IMR-90 (cell line): ENCODE results near the gene ABHD17B. TPM values are rescaled to one million over a fixed set of nuclear protein-coding genes. Genes with fewer than 3 reads are reported as not detected.

Experiments
- ATAC-seq: fragments of 200-7000 bp; cut with Tn5 transposase; 2 replicates; pipeline ENCODE4 v1.9.1; 2020; ENCODE audit warnings: low read depth, mild to moderate bottlenecking, moderate library complexity
- BruUV-seq: library from RNA; stranded (reverse); fragments of 400-500 nt; replicated peaks from 2 replicates; lab custom pipeline; 2021; lab: Mats Ljungman, UMichigan
- CTCF ChIA-PET: fragments of 300-600 bp; formaldehyde crosslinking; extraction: SDS; loops from one replicate; lab custom pipeline; 2021; ENCODE audit warnings: antibody characterized with exemption; lab: Yijun Ruan, JAX
- POLR2A ChIA-PET: fragments of 300-600 bp; sonication (Branson Sonifier 250); formaldehyde crosslinking; loops from one replicate; lab custom pipeline; 2022; ENCODE audit warnings: antibody characterized with exemption; ENCODE audit not compliant: unreplicated experiment; lab: Charles Lee
- DNase-seq: peaks from one replicate; pipeline ENCODE4 v3.0.0; 2013
- H2AFZ ChIP-seq: replicated peaks from 2 replicates; pipeline ENCODE3; 2013; ENCODE audit warnings: low read length, mild to moderate bottlenecking; ENCODE audit not compliant: poor library complexity
- H2AK5ac ChIP-seq: 2 replicates; pipeline ENCODE4 v1.6.1; 2013; ENCODE audit warnings: low read depth, low read length, inconsistent platforms
- H2AK9ac ChIP-seq: replicated peaks from 2 replicates; pipeline ENCODE3; 2013; ENCODE audit warnings: mild to moderate bottlenecking, low read depth, low read length, moderate library complexity; ENCODE audit not compliant: poor library complexity
- H2BK120ac ChIP-seq: 2 replicates; pipeline ENCODE4 v1.6.1; 2013; ENCODE audit warnings: low read depth, low read length, inconsistent platforms
- H2BK15ac ChIP-seq: 3 replicates; pipeline ENCODE4 v1.6.1; 2013; ENCODE audit warnings: low read depth, low read length, inconsistent platforms
- H2BK20ac ChIP-seq: 2 replicates; pipeline ENCODE4 v1.6.1; 2013; ENCODE audit warnings: low read depth, mild to moderate bottlenecking, inconsistent platforms, low read length, moderate library complexity
- H2BK5ac ChIP-seq: 2 replicates; pipeline ENCODE4 v1.6.1; 2013; ENCODE audit warnings: mild to moderate bottlenecking, low read depth, low read length, inconsistent platforms; ENCODE audit not compliant: poor library complexity, severe bottlenecking
- H3K14ac ChIP-seq: replicated peaks from 2 replicates; pipeline ENCODE4 v1.6.1; 2013; ENCODE audit warnings: low read depth, low read length, inconsistent platforms
- H3K18ac ChIP-seq: 2 replicates; pipeline ENCODE4 v1.6.1; 2013; ENCODE audit warnings: low read depth, low read length, control low read depth
- H3K23ac ChIP-seq: 2 replicates; pipeline ENCODE4 v1.6.1; 2013; ENCODE audit warnings: low read depth, low read length, inconsistent platforms
- H3K27ac ChIP-seq: 2 replicates; pipeline ENCODE4 v1.5.1; 2013; ENCODE audit warnings: mild to moderate bottlenecking, control low read depth, low read length; ENCODE audit not compliant: insufficient read depth
- H3K27me3 ChIP-seq: 2 replicates; pipeline ENCODE4 v1.6.1; 2013; ENCODE audit warnings: low read length; ENCODE audit not compliant: control insufficient read depth, insufficient read depth
- H3K36me3 ChIP-seq: 2 replicates; pipeline ENCODE4 v1.6.1; 2013; ENCODE audit warnings: low read length, mixed read lengths; ENCODE audit not compliant: control insufficient read depth, insufficient read depth
- H3K4ac ChIP-seq: 2 replicates; pipeline ENCODE4 v1.6.1; 2013; ENCODE audit warnings: low read depth, low read length, inconsistent platforms
- H3K4me1 ChIP-seq: 2 replicates; pipeline ENCODE4 v1.6.1; 2013; ENCODE audit warnings: low read length, mixed read lengths; ENCODE audit not compliant: control insufficient read depth, insufficient read depth
- H3K4me2 ChIP-seq: 2 replicates; pipeline ENCODE4 v1.6.1; 2013; ENCODE audit warnings: low read depth, mild to moderate bottlenecking, control low read depth, low read length, moderate library complexity
- H3K4me3 ChIP-seq: 2 replicates; pipeline ENCODE4 v1.5.1; 2013; ENCODE audit warnings: low read depth, mild to moderate bottlenecking, control low read depth, low read length, moderate library complexity; ENCODE audit not compliant: insufficient read depth
- H3K56ac ChIP-seq: 2 replicates; pipeline ENCODE4 v1.6.1; 2013; ENCODE audit warnings: low read length, inconsistent platforms; ENCODE audit not compliant: insufficient read depth; ENCODE audit errors: extremely low read depth
- H3K79me1 ChIP-seq, 2 experiments: 2 replicates each; pipeline ENCODE4 v1.6.1; 2013; ENCODE audit warnings: low read length in 2 of 2, inconsistent platforms in 1 of 2, low read depth in 1 of 2
- H3K9ac ChIP-seq: 2 replicates; pipeline ENCODE4 v1.6.1; 2013; ENCODE audit warnings: low read depth, low read length, control low read depth
- H3K9me1 ChIP-seq: 2 replicates; pipeline ENCODE4 v1.6.1; 2013; ENCODE audit warnings: low read length, inconsistent platforms; ENCODE audit not compliant: insufficient read depth
- H3K9me3 ChIP-seq: 2 replicates; pipeline ENCODE4 v1.6.1; 2013; ENCODE audit warnings: low read length; ENCODE audit not compliant: control insufficient read depth, insufficient read depth
- H4K20me1 ChIP-seq: 2 replicates; pipeline ENCODE4 v1.6.1; 2013; ENCODE audit warnings: low read length, inconsistent platforms; ENCODE audit not compliant: insufficient read depth
- H4K5ac ChIP-seq: 2 replicates; pipeline ENCODE4 v1.6.1; 2013; ENCODE audit warnings: mild to moderate bottlenecking, low read depth, low read length, control low read depth
- H4K8ac ChIP-seq, 2 experiments: 2 replicates each; pipeline ENCODE4 v1.6.1; 2013; ENCODE audit warnings: low read depth in 2 of 2, low read length in 2 of 2, control low read depth in 1 of 2, inconsistent platforms in 1 of 2
- H4K91ac ChIP-seq: 2 replicates; pipeline ENCODE4 v1.6.1; 2013; ENCODE audit warnings: low read depth, low read length, inconsistent platforms; ENCODE audit not compliant: insufficient read depth
- BHLHE40 ChIP-seq: fragments of 150-350 bp; IDR thresholded peaks from 2 replicates; pipeline ENCODE4 v1.6.1; 2016; ENCODE audit warnings: mild to moderate bottlenecking, low read depth, low read length
- CHD1 ChIP-seq: IDR thresholded peaks from 2 replicates; pipeline ENCODE4 v1.6.1; 2012; ENCODE audit warnings: low read depth, low read length, improper control_type of control experiment
- ELK1 ChIP-seq: fragments of 150-350 bp; IDR thresholded peaks from 2 replicates; pipeline ENCODE4 v1.6.1; 2016; ENCODE audit warnings: low read depth, mild to moderate bottlenecking, low read length, moderate library complexity, borderline replicate concordance
- FOS ChIP-seq: fragments of 150-350 bp; IDR thresholded peaks from 2 replicates; pipeline ENCODE4 v1.6.1; 2016; ENCODE audit warnings: low read depth, low read length
- MAFK ChIP-seq: IDR thresholded peaks from 2 replicates; pipeline ENCODE4 v1.6.1; 2012; ENCODE audit warnings: low read depth, low read length, improper control_type of control experiment
- MAZ ChIP-seq: IDR thresholded peaks from 2 replicates; pipeline ENCODE4 v1.6.1; 2012; ENCODE audit warnings: low read depth, mild to moderate bottlenecking, low read length, improper control_type of control experiment, moderate library complexity, borderline replicate concordance
- MXI1 ChIP-seq: IDR thresholded peaks from 2 replicates; pipeline ENCODE4 v1.6.1; 2012; ENCODE audit warnings: low read depth, mild to moderate bottlenecking, low read length, moderate library complexity, borderline replicate concordance
- NFE2L2 ChIP-seq: fragments of 150-350 bp; IDR thresholded peaks from 2 replicates; pipeline ENCODE4 v1.6.1; 2016; ENCODE audit warnings: low read depth, mild to moderate bottlenecking, low read length
- POLR2A ChIP-seq: IDR thresholded peaks from 2 replicates; pipeline ENCODE4 v1.6.1; 2012; ENCODE audit warnings: mild to moderate bottlenecking, low read depth, low read length
- RAD21 ChIP-seq: IDR thresholded peaks from 2 replicates; pipeline ENCODE4 v1.6.1; 2012; ENCODE audit warnings: low read length, improper control_type of control experiment
- RFX5 ChIP-seq: IDR thresholded peaks from 2 replicates; pipeline ENCODE4 v1.8.0; 2012; ENCODE audit warnings: low read depth, mild to moderate bottlenecking, low read length, moderate library complexity
- SMC3 ChIP-seq: fragments of 150-350 bp; IDR thresholded peaks from 2 replicates; pipeline ENCODE4 v1.6.1; 2016; ENCODE audit warnings: low read depth, mild to moderate bottlenecking, antibody characterized with exemption, low read length, moderate library complexity
- USF2 ChIP-seq: fragments of 150-350 bp; IDR thresholded peaks from 2 replicates; pipeline ENCODE4 v1.6.1; 2017; ENCODE audit warnings: mild to moderate bottlenecking, antibody characterized with exemption, low read length, low read depth
- WGBS, 2 experiments: methylation state at CpG; one replicate each; pipeline versions ENCODE4 v1.1.5 to v1.1.7; 2013; ENCODE audit warnings: missing lambda C conversion rate in 2 of 2; ENCODE audit not compliant: insufficient read length in 1 of 2; ENCODE audit errors: extremely low coverage in 2 of 2; 5-methylcytosine and 5-hydroxymethylcytosine counted together
- dilution Hi-C: fragments of 300-500 bp; cut with HindIII; formaldehyde crosslinking; loops from one replicate; pipeline ENCODE4 v1.14.3; 2018; ENCODE audit warnings: low sequenced_read_pairs; ENCODE audit not compliant: unreplicated experiment
- in situ Hi-C: fragments of 300-500 bp; cut with MboI; formaldehyde crosslinking; loops from 3 replicates; pipeline ENCODE4 v1.14.3; 2019; ENCODE audit warnings: low sequenced_read_pairs, inconsistent platforms, mixed read lengths
- intact Hi-C: fragments of 100-400 bp; cut with micrococcal nuclease; formaldehyde crosslinking; loops from 2 replicates; pipeline ENCODE4 v1.10.0; 2022
- polyA plus RNA-seq, 3 experiments: library from polyadenylated mRNA; depleted of rRNA; stranded (reverse); fragments of >200 nt; gene quantifications; 2 replicates each; pipeline ENCODE4 v1.2.3, GENCODE V29; 2012; ENCODE audit warnings: low replicate concordance in 1 of 3
- total RNA-seq: library from RNA; depleted of rRNA; stranded (reverse); fragments of >200 nt; gene quantifications from 2 replicates; pipeline ENCODE4 v1.2.3, GENCODE V29; 2012
- TF ChIP-seq, protein P1 (sequence below): conservative IDR thresholded peaks from 2 replicates; pipeline ENCODE4 v1.5.1; 2012; ENCODE audit warnings: mild to moderate bottlenecking, low read depth, low read length, improper control_type of control experiment

ABHD17B gene
- total and polyA plus RNA-seq, 2 of the 4 experiments (the other 2 are of a cell fraction) = 7.5 to 16.8 TPM

DNA sequence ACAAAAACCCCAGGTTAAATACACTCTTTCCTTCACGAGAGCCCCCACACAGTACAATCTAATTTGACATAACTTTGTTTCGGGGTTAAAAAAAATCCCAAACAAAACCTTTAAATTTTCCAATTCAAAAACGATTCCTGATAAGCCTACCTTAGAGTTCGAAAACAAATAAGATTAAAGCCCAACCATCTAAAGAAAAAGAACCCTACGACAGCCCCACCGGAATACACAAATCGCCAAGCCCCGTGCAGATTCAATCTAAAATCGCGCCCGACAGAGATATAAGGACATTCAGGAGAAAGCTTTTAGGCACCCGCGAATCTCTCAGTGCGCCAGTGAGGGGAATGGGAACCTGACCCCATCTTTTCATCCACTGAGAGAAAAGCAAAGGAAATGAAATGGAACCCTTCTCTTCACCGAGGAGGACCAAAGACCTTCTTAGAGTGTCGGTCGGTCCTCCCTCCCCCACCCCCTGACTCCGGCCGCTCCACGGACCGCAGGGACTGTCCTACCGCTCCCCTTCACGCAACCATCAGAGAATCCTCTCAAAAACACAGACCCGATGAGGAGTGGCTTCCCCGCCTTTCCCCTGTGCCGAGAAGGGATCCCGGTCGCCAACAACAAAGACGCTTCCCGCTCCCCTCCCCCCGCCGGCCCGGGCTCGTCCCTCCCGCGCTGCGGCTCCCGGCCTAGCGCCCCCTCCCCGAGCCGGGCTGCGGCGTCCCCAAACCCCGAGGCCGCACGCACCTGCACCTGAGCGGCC is 925 bp downstream of the ABHD17B start:
- Histone ChIP-seq H3K9ac (peak overlapping the region; percentile 60), H2BK15ac (no peak overlapping the region), H2BK20ac (0 out of 2 replicates have a peak overlapping the region, but pooled peaks have one; percentile 15), H4K5ac (peak overlapping the region; percentile 39; the same call in 1 of the 2 replicates), H3K79me1 (peaks cover 8 to 54% of the 10 kb centered on the region in 2 experiments; a peak in 2 of 4 replicates), H3K23ac (peak overlapping the region; percentile 99), H2AK5ac (no peak overlapping the region), H2AK9ac (peak overlapping the region; percentile 84), H3K9me1 (no peaks in the 10 kb centered on the region), H3K56ac (peak overlapping the region; percentile 66; the same call in 1 of the 2 replicates), H3K27me3 (no peaks in the 10 kb centered on the region), H4K8ac (peak overlapping the region in 1 of 2 experiments; percentile 27; a peak in 2 of 4 replicates), H2AFZ (peak overlapping the region; percentile 95), H3K36me3 (no peaks in the 10 kb centered on the region), H4K91ac (no peak overlapping the region; the same call in 1 of the 2 replicates), H3K27ac (peak overlapping the region; percentile 88), H2BK5ac (peak overlapping the region; percentile 79), H4K20me1 (peaks cover 24% of the 10 kb centered on the region), H3K14ac (peak overlapping the region; percentile 80; the same call in 1 of the 2 replicates), H3K9me3 (no peaks in the 10 kb centered on the region), H3K4me2 (peak overlapping the region; percentile 56), H3K4ac (peak overlapping the region; percentile 67), H3K4me3 (peak overlapping the region; percentile 63), H2BK120ac (peak overlapping the region; percentile 48; the same call in 1 of the 2 replicates), H3K18ac (peak overlapping the region; percentile 58), H3K4me1 (peaks cover 2% of the 10 kb centered on the region; the same call in 1 of the 2 replicates)
- intact Hi-C loops (loop anchor here (1.0 to 5.0 kb wide), 3 partner anchors 37 to 228 kb away; no protein-coding TSS in a partner anchor), dilution Hi-C loops (no loop called here), in situ Hi-C loops (no loop called here)
- BruUV-seq = no TSS peak
- POLR2A ChIA-PET = no interaction called here
- DNase-seq = peak; percentile 20
- CTCF ChIA-PET = no interaction called here
- 3% methylated on average over 13 of the region's 47 CpGs; no CpG with 5 or more reads in 1 of the 2 experiments for WGBS, 2 experiments
- ATAC-seq = peak; percentile 7
- no peak for TF ChIP-seq NFE2L2
- TF ChIP-seq MAZ = no peak
- TF ChIP-seq FOS = no peak
- TF ChIP-seq SMC3 = no peak
- no peak for TF ChIP-seq POLR2A
- TF ChIP-seq ELK1 = no peak
- no peak for TF ChIP-seq MAFK
- TF ChIP-seq RAD21 = no peak
- TF ChIP-seq CHD1 = no peak
- no peak for TF ChIP-seq USF2
- no peak for TF ChIP-seq RFX5
- no peak for TF ChIP-seq BHLHE40
- TF ChIP-seq MXI1 = no peak; the same call in 1 of the 2 replicates
- TF ChIP-seq, protein P1, sequence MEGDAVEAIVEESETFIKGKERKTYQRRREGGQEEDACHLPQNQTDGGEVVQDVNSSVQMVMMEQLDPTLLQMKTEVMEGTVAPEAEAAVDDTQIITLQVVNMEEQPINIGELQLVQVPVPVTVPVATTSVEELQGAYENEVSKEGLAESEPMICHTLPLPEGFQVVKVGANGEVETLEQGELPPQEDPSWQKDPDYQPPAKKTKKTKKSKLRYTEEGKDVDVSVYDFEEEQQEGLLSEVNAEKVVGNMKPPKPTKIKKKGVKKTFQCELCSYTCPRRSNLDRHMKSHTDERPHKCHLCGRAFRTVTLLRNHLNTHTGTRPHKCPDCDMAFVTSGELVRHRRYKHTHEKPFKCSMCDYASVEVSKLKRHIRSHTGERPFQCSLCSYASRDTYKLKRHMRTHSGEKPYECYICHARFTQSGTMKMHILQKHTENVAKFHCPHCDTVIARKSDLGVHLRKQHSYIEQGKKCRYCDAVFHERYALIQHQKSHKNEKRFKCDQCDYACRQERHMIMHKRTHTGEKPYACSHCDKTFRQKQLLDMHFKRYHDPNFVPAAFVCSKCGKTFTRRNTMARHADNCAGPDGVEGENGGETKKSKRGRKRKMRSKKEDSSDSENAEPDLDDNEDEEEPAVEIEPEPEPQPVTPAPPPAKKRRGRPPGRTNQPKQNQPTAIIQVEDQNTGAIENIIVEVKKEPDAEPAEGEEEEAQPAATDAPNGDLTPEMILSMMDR = no peak
